H1 (cell line): ENCODE data around the gene GATA1. TPM values are rescaled to one million over a fixed set of nuclear protein-coding genes. Genes with fewer than 3 reads are reported as not detected.

Experiments used
- CTCF ChIA-PET: fragments of 300-600 bp; sonication (Branson Sonifier 250); formaldehyde crosslinking; loops from one replicate; lab custom pipeline; 2021; ENCODE audit not compliant: partially characterized antibody; lab: Charles Lee
- POLR2A ChIA-PET: fragments of 300-600 bp; sonication (Branson Sonifier 250); formaldehyde crosslinking; loops from one replicate; lab custom pipeline; 2021; ENCODE audit warnings: inconsistent platforms; ENCODE audit not compliant: partially characterized antibody; lab: Charles Lee
- DNase-seq, 2 experiments: peaks; one replicate each; pipeline versions ENCODE4 v3.0.0 to v3.0.0-alpha.2; 2010 to 2022; ENCODE audit warnings: low spot score in 2 of 2, low read depth in 1 of 2, mixed read lengths in 1 of 2
- FAIRE-seq: peaks from 2 replicates; lab custom pipeline; 2011; peaks lifted over from hg19 to GRCh38; lab: Jason Lieb, UNC
- H2AFZ ChIP-seq: 2 replicates; pipeline ENCODE4 v1.8.1; 2012; ENCODE audit warnings: low read length, inconsistent platforms
- H2AK5ac ChIP-seq: 2 replicates; pipeline ENCODE4 v1.6.1; 2013; ENCODE audit warnings: low read depth, low read length
- H2BK120ac ChIP-seq: replicated peaks from 2 replicates; pipeline ENCODE3; 2013; ENCODE audit warnings: low read depth, low read length, inconsistent platforms
- H2BK12ac ChIP-seq: 2 replicates; pipeline ENCODE4 v1.6.1; 2013; ENCODE audit warnings: low read depth, low read length
- H2BK15ac ChIP-seq: 2 replicates; pipeline ENCODE4 v1.6.1; 2013; ENCODE audit warnings: low read length
- H2BK20ac ChIP-seq: 2 replicates; pipeline ENCODE4 v1.6.1; 2013; ENCODE audit warnings: low read length
- H2BK5ac ChIP-seq: 2 replicates; pipeline ENCODE4 v1.6.1; 2013; ENCODE audit warnings: low read depth, low read length
- H3K14ac ChIP-seq: 2 replicates; pipeline ENCODE4 v1.6.1; 2013; ENCODE audit warnings: inconsistent platforms; ENCODE audit not compliant: insufficient read length
- H3K18ac ChIP-seq: 2 replicates; pipeline ENCODE4 v1.6.1; 2013; ENCODE audit warnings: low read length; ENCODE audit errors: extremely low read depth
- H3K23ac ChIP-seq: 2 replicates; pipeline ENCODE4 v1.6.1; 2013; ENCODE audit warnings: inconsistent platforms; ENCODE audit not compliant: insufficient read length
- H3K23me2 ChIP-seq: 2 replicates; pipeline ENCODE4 v1.6.1; 2013; ENCODE audit warnings: low read depth, low read length
- H3K27ac ChIP-seq: 2 replicates; pipeline ENCODE4 v1.6.1; 2011; ENCODE audit warnings: low read depth, low read length, inconsistent platforms
- H3K27me3 ChIP-seq, 4 experiments: replicated peaks in 1 of 4; 1 replicate in 1 of 4; 2 replicates in 3 of 4; pipeline versions ENCODE4 v1.6.1 to v1.8.1; 2011 to 2013; ENCODE audit warnings: low read length in 3 of 4, mild to moderate bottlenecking in 3 of 4, inconsistent platforms in 2 of 4, mixed read lengths in 2 of 4, moderate library complexity in 1 of 4; ENCODE audit not compliant: control insufficient read depth in 3 of 4, insufficient read depth in 3 of 4; ENCODE audit errors: extremely low read depth in 1 of 4
- H3K36me3 ChIP-seq, 4 experiments: 2 replicates each; pipeline versions ENCODE4 v1.6.1 to v1.8.1; 2011 to 2013; ENCODE audit warnings: mild to moderate bottlenecking in 4 of 4, low read length in 3 of 4, moderate library complexity in 2 of 4, control low read depth in 1 of 4, inconsistent platforms in 1 of 4; ENCODE audit not compliant: insufficient read depth in 4 of 4, control insufficient read depth in 2 of 4
- H3K4ac ChIP-seq: replicated peaks from 2 replicates; pipeline ENCODE3; 2013; ENCODE audit warnings: low read length, low read depth, mixed read lengths, inconsistent platforms; ENCODE audit not compliant: insufficient read length
- H3K4me1 ChIP-seq, 4 experiments: replicated peaks in 1 of 4; 1 replicate in 1 of 4; 2 replicates in 3 of 4; pipeline versions ENCODE4 v1.6.1 to v1.8.1; 2011 to 2013; ENCODE audit warnings: low read length in 3 of 4, inconsistent platforms in 2 of 4, mixed read lengths in 1 of 4; ENCODE audit not compliant: insufficient read depth in 4 of 4, control insufficient read depth in 3 of 4
- H3K4me2 ChIP-seq, 2 experiments: 2 replicates each; pipeline versions ENCODE4 v1.6.1 to v1.8.1; 2011 to 2013; ENCODE audit warnings: low read depth in 2 of 2, low read length in 2 of 2, control low read depth in 1 of 2, inconsistent platforms in 1 of 2, mild to moderate bottlenecking in 1 of 2; ENCODE audit not compliant: insufficient read depth in 1 of 2
- H3K4me3 ChIP-seq, 4 experiments: fragments of 200-600, 300-600 bp in 1 of 4; sonication (generic), shearing (Covaris generic), sonication (Bioruptor Twin) in 1 of 4; 2 replicates each; pipeline versions ENCODE4 v1.5.1 to v1.8.1; 2011 to 2016; ENCODE audit warnings: low read length in 4 of 4, low read depth in 3 of 4, control low read depth in 2 of 4, inconsistent platforms in 2 of 4, mild to moderate bottlenecking in 2 of 4, mixed read lengths in 1 of 4, moderate library complexity in 1 of 4; ENCODE audit not compliant: insufficient read depth in 2 of 4; ENCODE audit errors: extremely low read depth in 1 of 4
- H3K56ac ChIP-seq: replicated peaks from 2 replicates; pipeline ENCODE3; 2013; ENCODE audit warnings: low read depth, mild to moderate bottlenecking, mixed read lengths, low read length, inconsistent platforms; ENCODE audit not compliant: insufficient read length
- H3K79me1 ChIP-seq: 2 replicates; pipeline ENCODE4 v1.6.1; 2013; ENCODE audit warnings: low read depth, low read length, control low read depth
- H3K79me2 ChIP-seq, 2 experiments: 2 replicates each; pipeline versions ENCODE4 v1.6.1 to v1.8.1; 2012 to 2013; ENCODE audit warnings: low read length in 2 of 2, mild to moderate bottlenecking in 2 of 2, inconsistent platforms in 1 of 2; ENCODE audit not compliant: insufficient read depth in 2 of 2, control insufficient read depth in 1 of 2
- H3K9ac ChIP-seq, 4 experiments: replicated peaks in 1 of 4; 1 replicate in 1 of 4; 2 replicates in 3 of 4; pipeline versions ENCODE4 v1.6.1 to v1.8.1; 2011 to 2013; ENCODE audit warnings: low read depth in 3 of 4, low read length in 3 of 4, control low read depth in 2 of 4, mild to moderate bottlenecking in 2 of 4, moderate library complexity in 2 of 4, inconsistent platforms in 1 of 4; ENCODE audit errors: extremely low read depth in 1 of 4
- H3K9me3 ChIP-seq, 2 experiments: 2 replicates each; pipeline versions ENCODE4 v1.6.1 to v1.8.1; 2012 to 2013; ENCODE audit warnings: mild to moderate bottlenecking in 2 of 2, moderate library complexity in 2 of 2, control low read depth in 1 of 2, inconsistent platforms in 1 of 2, low read depth in 1 of 2, low read length in 1 of 2, mixed read lengths in 1 of 2; ENCODE audit not compliant: insufficient read depth in 2 of 2
- H4K20me1 ChIP-seq, 2 experiments: replicated peaks in 1 of 2; 2 replicates each; pipeline versions ENCODE3 to v1.8.1; 2011 to 2013; ENCODE audit warnings: inconsistent platforms in 2 of 2, low read length in 2 of 2, mild to moderate bottlenecking in 1 of 2; ENCODE audit not compliant: insufficient read depth in 2 of 2, control insufficient read depth in 1 of 2
- H4K5ac ChIP-seq: 2 replicates; pipeline ENCODE4 v1.6.1; 2013; ENCODE audit warnings: low read length, low read depth, mixed read lengths, inconsistent platforms; ENCODE audit not compliant: insufficient read length
- H4K8ac ChIP-seq: 2 replicates; pipeline ENCODE4 v1.8.0; 2013; ENCODE audit warnings: mild to moderate bottlenecking, moderate library complexity, low read length, inconsistent platforms; ENCODE audit not compliant: insufficient read depth; ENCODE audit errors: extremely low read depth
- H4K91ac ChIP-seq: replicated peaks from 2 replicates; pipeline ENCODE3; 2013; ENCODE audit warnings: low read length, mixed read lengths, inconsistent platforms; ENCODE audit not compliant: insufficient read length
- ASH2L ChIP-seq: fragments of 200-600, 300-600 bp; sonication (generic); IDR thresholded peaks from one replicate; pipeline ENCODE4 v1.7.1; 2017; ENCODE audit warnings: low read length
- GABPA ChIP-seq: IDR thresholded peaks from 2 replicates; pipeline ENCODE4 v1.6.1; 2011; ENCODE audit warnings: mild to moderate bottlenecking, low read length, moderate library complexity, borderline replicate concordance; ENCODE audit not compliant: insufficient read depth
- HDAC2 ChIP-seq, 2 experiments: fragments of 300-600 bp in 1 of 2; sonication (generic) in 1 of 2; IDR thresholded peaks; 2 replicates each; pipeline ENCODE4 v1.6.1; 2011 to 2012; ENCODE audit warnings: low read depth in 2 of 2, low read length in 2 of 2, mild to moderate bottlenecking in 2 of 2, moderate library complexity in 2 of 2, borderline replicate concordance in 1 of 2, inconsistent platforms in 1 of 2
- KDM5A ChIP-seq: fragments of 200-600 bp; IDR thresholded peaks from 2 replicates; pipeline ENCODE4 v1.7.1; 2012; ENCODE audit warnings: mild to moderate bottlenecking, low read length, inconsistent platforms, mixed read lengths
- RNF2 ChIP-seq: fragments of 200-900, 300-1000 bp; sonication (generic); IDR thresholded peaks from 2 replicates; pipeline ENCODE4 v1.7.1; 2016; ENCODE audit warnings: borderline replicate concordance, low read depth, mild to moderate bottlenecking, antibody characterized with exemption, low read length; ENCODE audit not compliant: poor library complexity, severe bottlenecking; ENCODE audit errors: missing control alignments
- RXRA ChIP-seq: IDR thresholded peaks from 2 replicates; pipeline ENCODE4 v1.6.1; 2011; ENCODE audit warnings: low read depth, mild to moderate bottlenecking, low read length, moderate library complexity; ENCODE audit not compliant: insufficient read depth
- SP4 ChIP-seq: IDR thresholded peaks from 2 replicates; pipeline ENCODE4 v1.6.1; 2012; ENCODE audit warnings: low read length, inconsistent platforms
- SUZ12 ChIP-seq: fragments of 200-600 bp; sonication (generic); IDR thresholded peaks from 2 replicates; pipeline ENCODE4 v1.6.1; 2012; ENCODE audit warnings: mild to moderate bottlenecking, inconsistent platforms, low read length, moderate library complexity, mixed read lengths
- TEAD4 ChIP-seq: IDR thresholded peaks from 2 replicates; pipeline ENCODE4 v1.6.1; 2012; ENCODE audit warnings: low read depth, low read length, inconsistent platforms, mixed read lengths
- WGBS, 2 experiments: shearing (Covaris generic) in 1 of 2; methylation state at CpG; one replicate each; pipeline versions ENCODE4 v1.1.6 to v1.1.7; 2013 to 2015; ENCODE audit warnings: low lambda C conversion rate in 2 of 2, mixed read lengths in 2 of 2, inconsistent platforms in 1 of 2, low coverage in 1 of 2, missing lambda C conversion rate in 1 of 2; ENCODE audit not compliant: insufficient replicate concordance in 2 of 2, insufficient coverage in 1 of 2, insufficient read length in 1 of 2; ENCODE audit errors: extremely low coverage in 1 of 2, missing lambda C conversion rate in 1 of 2; 5-methylcytosine and 5-hydroxymethylcytosine counted together
- polyA plus RNA-seq, 7 experiments: library from polyadenylated mRNA; depleted of rRNA in 3 of 7; stranded (reverse) in 5 of 7; unstranded in 2 of 7; fragments of >200 nt in 5 of 7; fragments of 200-250 nt in 2 of 7; gene quantifications; 1 replicate in 5 of 7; 2 replicates in 1 of 7; 4 replicates in 1 of 7; pipeline versions ENCODE4 v1.2.1 to v1.2.3, GENCODE V29; 2011 to 2013; ENCODE audit warnings: missing spikeins in 2 of 7, mixed read lengths in 2 of 7
- total RNA-seq: library from RNA; stranded (reverse); fragmentation: NEBNext Ultra II Directional; extraction: Animal tissue kit (Norgen Biotek cat#: 25700); gene quantifications from 2 replicates; pipeline ENCODE4 v1.2.1, GENCODE V29; 2021

GATA1 gene
- total and polyA plus RNA-seq, 2 of the 8 experiments (the other 6 are each of a cell fraction or from before 2014, with no cell fraction given), result 0.05 TPM; not detected in 1

DNA sequence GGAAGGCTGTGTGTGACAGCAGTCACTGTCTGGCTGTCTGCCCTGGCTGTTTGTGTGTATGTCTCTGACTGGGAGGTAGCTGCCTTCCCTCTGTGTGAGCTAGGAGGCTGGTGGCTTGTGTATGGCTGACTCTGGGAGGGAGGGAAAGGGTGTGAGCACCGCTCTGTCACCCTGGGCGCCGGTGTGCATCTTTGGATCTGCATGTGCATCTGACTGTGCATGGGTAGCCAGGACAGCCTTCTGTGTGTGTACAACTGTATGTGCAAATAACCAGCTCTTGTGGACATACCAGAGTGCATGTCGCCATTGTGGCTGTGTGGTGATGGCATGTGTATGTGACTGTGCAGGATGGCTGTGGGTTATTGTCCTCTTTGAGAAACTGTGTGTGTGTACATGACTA lies 32.5 kb downstream of the GATA1 start:
- Histone ChIP-seq H3K79me2 (no peaks in the 10 kb centered on the region), H4K5ac (no peak overlapping the region), H2BK120ac (no peak overlapping the region), H3K36me3 (peaks cover 0 to 9% (median 4%) of the 10 kb centered on the region in 4 experiments; a peak in 4 of 8 replicates), H3K4me2 (no peak overlapping the region), H3K56ac (no peak overlapping the region), H3K18ac (no peak overlapping the region), H3K23me2 (no peaks in the 10 kb centered on the region), H4K20me1 (peaks cover 0 to 2% of the 10 kb centered on the region in 2 experiments), H3K23ac (no peak overlapping the region), H3K27me3 (no peaks in the 10 kb centered on the region), H3K4me3 (no peak overlapping the region), H3K4ac (no peak overlapping the region)
- no peak for FAIRE-seq
- TF ChIP-seq SUZ12, result no peak
- no peak for TF ChIP-seq SP4
- no peak for TF ChIP-seq HDAC2 (IDR thresholded peaks at IDR 0.05; ENCODE audit: borderline replicate concordance in 1 of 2, low read depth in 2 of 2, low read length in 2 of 2)
- no peak for TF ChIP-seq RXRA
- no peak for TF ChIP-seq KDM5A
- no peak for TF ChIP-seq TEAD4
- no peak for TF ChIP-seq ASH2L
- no peak for TF ChIP-seq RNF2
- TF ChIP-seq GABPA, result no peak
- TF ChIP-seq, all 59 proteins: peak for 0
- no peak overlapping the region for H2BK5ac ChIP-seq
- H3K27ac ChIP-seq, result no peak overlapping the region
- H3K9me3 ChIP-seq, result no peaks in the 10 kb centered on the region
- H3K4me1 ChIP-seq, result no peaks in the 10 kb centered on the region
- no peak overlapping the region for H3K14ac ChIP-seq
- no peak overlapping the region for H2BK20ac ChIP-seq
- H4K91ac ChIP-seq, result no peak overlapping the region
- H3K9ac ChIP-seq, result no peak overlapping the region
- no peaks in the 10 kb centered on the region for H3K79me1 ChIP-seq
- no peak overlapping the region for H2AK5ac ChIP-seq
- ChIA-PET POLR2A (interaction anchor here (1.9 kb wide), 1 partner anchor 17 kb away, joined by 4 read pairs; the partner anchor contains the start of gene HDAC6), CTCF (no interaction called here)
- no peak overlapping the region for H4K8ac ChIP-seq
- no peak overlapping the region for H2BK15ac ChIP-seq
- WGBS, 2 experiments, result 91% methylated on average over 4 of the region's 4 CpGs; no CpG with 5 or more reads in 1 of the 2 experiments
- no peak overlapping the region for H2BK12ac ChIP-seq
- no peak for DNase-seq
- H2AFZ ChIP-seq, result no peak overlapping the region
